HCT116 (cell line): ENCODE data around the gene GPC5. TPM values are rescaled to one million over a fixed set of nuclear protein-coding genes. Genes with fewer than 3 reads are reported as not detected.

ENCODE experiments used
- ATAC-seq: fragments of 200-7000 bp; cut with Tn5 transposase; 2 replicates; pipeline ENCODE4 v1.9.1; 2020; ENCODE audit warnings: mild to moderate bottlenecking, moderate library complexity
- BruUV-seq: library from RNA; stranded (reverse); fragments of 400-500 nt; replicated peaks from 2 replicates; lab custom pipeline; 2021; lab: Mats Ljungman, UMichigan
- CTCF ChIA-PET: fragments of 300-600 bp; sonication (Branson Sonifier 250); formaldehyde crosslinking; loops from one replicate; lab custom pipeline; 2021; ENCODE audit warnings: antibody characterized with exemption; lab: Charles Lee
- POLR2A ChIA-PET: fragments of 300-600, 350-600 bp; sonication (Branson Sonifier 250); formaldehyde crosslinking; loops from one replicate; lab custom pipeline; 2021; ENCODE audit warnings: antibody characterized with exemption; lab: Charles Lee
- RAD21 ChIA-PET, 2 experiments: fragments of 300-600 bp; sonication (Branson Sonifier 250); formaldehyde crosslinking; loops; one replicate each; lab custom pipeline; 2023; ENCODE audit warnings: low total read pairs in 2 of 2; ENCODE audit not compliant: uncharacterized antibody in 2 of 2, unreplicated experiment in 2 of 2, low non-redundant PET in 1 of 2; lab: Charles Lee
- DNase-seq: peaks from one replicate; pipeline ENCODE4 v3.0.0-alpha.2; 2010; ENCODE audit warnings: low read depth, low spot score
- H2AFZ ChIP-seq: fragments of 200-600 bp; shearing (Covaris generic), sonication (generic); 2 replicates; pipeline ENCODE4 v1.6.1; 2017; ENCODE audit warnings: low read depth, mixed run types, mixed read lengths, antibody characterized with exemption, low read length; ENCODE audit not compliant: poor library complexity, severe bottlenecking
- H3K27ac ChIP-seq: 2 replicates; pipeline ENCODE4 v1.5.1; 2012; ENCODE audit warnings: low read depth, low read length
- H3K27me3 ChIP-seq: fragments of 200-600 bp; sonication (generic); 2 replicates; pipeline ENCODE4 v1.6.1; 2016; ENCODE audit warnings: mixed run types, low read length, mixed read lengths; ENCODE audit not compliant: insufficient read depth
- H3K36me3 ChIP-seq, 2 experiments: fragments of 200-500 bp in 1 of 2; fragments of 200-600 bp in 1 of 2; sonication (Bioruptor generic) in 1 of 2; sonication (generic) in 1 of 2; 2 replicates each; pipeline versions ENCODE4 v1.5.1 to v1.6.1; 2014 to 2016; ENCODE audit warnings: low read length in 2 of 2, inconsistent platforms in 1 of 2, mixed read lengths in 1 of 2, mixed run types in 1 of 2; ENCODE audit not compliant: insufficient read depth in 2 of 2, control insufficient read depth in 1 of 2
- H3K4me1 ChIP-seq, 2 experiments: fragments of 200-600 bp in 1 of 2; sonication (generic) in 1 of 2; 2 replicates each; pipeline versions ENCODE4 v1.5.1 to v1.6.1; 2012 to 2017; ENCODE audit warnings: low read length in 2 of 2, inconsistent platforms in 1 of 2, mild to moderate bottlenecking in 1 of 2, mixed read lengths in 1 of 2, mixed run types in 1 of 2, moderate library complexity in 1 of 2; ENCODE audit not compliant: insufficient read depth in 2 of 2, control insufficient read depth in 1 of 2
- H3K4me2 ChIP-seq: fragments of 200-600 bp; sonication (generic); 2 replicates; pipeline ENCODE4 v1.6.1; 2017; ENCODE audit warnings: mixed run types, low read length, mixed read lengths
- H3K4me3 ChIP-seq, 2 experiments: fragments of 200-600 bp in 1 of 2; sonication (generic) in 1 of 2; replicated peaks in 1 of 2; 2 replicates each; pipeline ENCODE4 v1.5.1; 2011 to 2016; ENCODE audit warnings: low read length in 2 of 2, control low read depth in 1 of 2, low read depth in 1 of 2, mild to moderate bottlenecking in 1 of 2, mixed read lengths in 1 of 2, mixed run types in 1 of 2
- H3K79me2 ChIP-seq: fragments of 200-600 bp; sonication (generic); 2 replicates; pipeline ENCODE4 v1.6.1; 2017; ENCODE audit warnings: mild to moderate bottlenecking, mixed run types, low read length, moderate library complexity, mixed read lengths; ENCODE audit not compliant: insufficient read depth
- H3K9ac ChIP-seq: fragments of 200-600 bp; sonication (generic); 2 replicates; pipeline ENCODE4 v1.6.1; 2016; ENCODE audit warnings: low read length, mixed read lengths
- H3K9me2 ChIP-seq: fragments of 200-600 bp; sonication (generic), shearing (Covaris generic); 2 replicates; pipeline ENCODE4 v1.6.1; 2017; ENCODE audit warnings: mixed run types, mild to moderate bottlenecking, moderate library complexity; ENCODE audit not compliant: insufficient read depth
- H3K9me3 ChIP-seq, 2 experiments: fragments of 200-500 bp in 1 of 2; fragments of 200-600 bp in 1 of 2; sonication (Bioruptor generic) in 1 of 2; sonication (generic) in 1 of 2; 2 replicates each; pipeline ENCODE4 v1.6.1; 2014 to 2017; ENCODE audit warnings: low read length in 2 of 2, mixed read lengths in 2 of 2, inconsistent platforms in 1 of 2, low read depth in 1 of 2, mild to moderate bottlenecking in 1 of 2, mixed run types in 1 of 2, moderate library complexity in 1 of 2; ENCODE audit not compliant: control insufficient read depth in 1 of 2, insufficient read depth in 1 of 2
- H4K20me1 ChIP-seq: fragments of 200-600 bp; sonication (generic), shearing (Covaris generic); 2 replicates; pipeline ENCODE4 v1.6.1; 2017; ENCODE audit warnings: mixed run types, mild to moderate bottlenecking, moderate library complexity; ENCODE audit not compliant: insufficient read depth
- ATF3 ChIP-seq: IDR thresholded peaks from 2 replicates; pipeline ENCODE4 v1.6.1; 2012
- CTCF ChIP-seq, 3 experiments: fragments of 200-600 bp in 1 of 3; sonication (generic) in 1 of 3; IDR thresholded peaks in 2 of 3; conservative IDR thresholded peaks in 1 of 3; 2 replicates each; pipeline ENCODE4 v1.5.1; 2012 to 2017; ENCODE audit warnings: low read depth in 2 of 3, low read length in 2 of 3, antibody characterized with exemption in 1 of 3, borderline replicate concordance in 1 of 3, control low read depth in 1 of 3, mild to moderate bottlenecking in 1 of 3, mixed read lengths in 1 of 3, mixed run types in 1 of 3, moderate library complexity in 1 of 3; ENCODE audit not compliant: insufficient read depth in 1 of 3
- ELF1 ChIP-seq: IDR thresholded peaks from 2 replicates; pipeline ENCODE4 v1.6.1; 2012; ENCODE audit warnings: low read depth, borderline replicate concordance
- EZH2 ChIP-seq: fragments of 200-600 bp; sonication (generic); IDR thresholded peaks from 2 replicates; pipeline ENCODE4 v1.6.1; 2017; ENCODE audit warnings: antibody characterized with exemption, mixed run types
- EZH2phosphoT487 ChIP-seq: fragments of 200-600 bp; IDR thresholded peaks from 2 replicates; pipeline ENCODE4 v1.6.1; 2018; ENCODE audit warnings: antibody characterized with exemption, borderline replicate concordance
- FOSL1 ChIP-seq: IDR thresholded peaks from 2 replicates; pipeline ENCODE4 v1.6.1; 2012; ENCODE audit warnings: low read depth
- JUND ChIP-seq: IDR thresholded peaks from 2 replicates; pipeline ENCODE4 v1.6.1; 2012
- POLR2A ChIP-seq: IDR thresholded peaks from 2 replicates; pipeline ENCODE4 v1.7.0; 2011; ENCODE audit warnings: borderline replicate concordance; ENCODE audit not compliant: insufficient read depth, insufficient read length; ENCODE audit errors: extremely low read depth
- POLR2AphosphoS5 ChIP-seq: IDR thresholded peaks from 2 replicates; pipeline ENCODE4 v1.6.1; 2011; ENCODE audit warnings: mild to moderate bottlenecking, low read depth, low read length, moderate library complexity
- SP1 ChIP-seq: IDR thresholded peaks from 2 replicates; pipeline ENCODE4 v1.6.1; 2012; ENCODE audit warnings: low read depth
- SRF ChIP-seq: IDR thresholded peaks from 2 replicates; pipeline ENCODE4 v1.6.1; 2012; ENCODE audit warnings: low read depth
- TCF7L2 ChIP-seq: IDR thresholded peaks from 2 replicates; pipeline ENCODE4 v1.7.0; 2011; ENCODE audit warnings: borderline replicate concordance, inconsistent platforms; ENCODE audit not compliant: insufficient read depth, insufficient read length; ENCODE audit errors: extremely low read depth
- ZFX ChIP-seq: fragments of 450-650 bp; IDR thresholded peaks from 2 replicates; pipeline ENCODE4 v1.6.1; 2017
- ZNF274 ChIP-seq: fragments of 200-500 bp; sonication (Bioruptor generic); IDR thresholded peaks from 2 replicates; pipeline ENCODE4 v1.6.1; 2014; ENCODE audit warnings: mild to moderate bottlenecking, low read depth, low read length, inconsistent platforms
- intact Hi-C: fragments of 100-400 bp; cut with micrococcal nuclease; formaldehyde crosslinking; loops from 2 replicates; pipeline ENCODE4 v1.10.0; 2022
- total RNA-seq: library from RNA; stranded (reverse); gene quantifications from one replicate; pipeline ENCODE4 v1.2.1, GENCODE V29; 2021; ENCODE audit not compliant: unreplicated experiment

GPC5 gene
- total RNA-seq, 1 experiment from 2014 or later: not detected

GRCh38 chr13:91356919-91357612 lies 41.4 kb upstream of the GPC5 start (continued):
- TF ChIP-seq SRF (no peak), POLR2AphosphoS5 (no peak), JUND (no peak), ELF1 (no peak), EZH2 (no peak), ATF3 (no peak), POLR2A (no peak), EZH2phosphoT487 (no peak), ZNF274 (no peak), SP1 (no peak), FOSL1 (no peak), TCF7L2 (no peak)

- BruUV-seq: no TSS peak
- no peak for DNase-seq
- POLR2A ChIA-PET: no interaction called here
- RAD21 ChIA-PET: no interaction called here
- Histone ChIP-seq H3K4me1 (no peaks in the 10 kb centered on the region), H3K79me2 (peaks cover 6% of the 10 kb centered on the region; the same call in 1 of the 2 replicates), H3K9ac (no peak overlapping the region), H3K4me2 (no peak overlapping the region), H3K36me3 (peaks cover 23 to 25% of the 10 kb centered on the region in 2 experiments), H3K27ac (no peak overlapping the region), H3K9me3 (no peaks in the 10 kb centered on the region), H3K4me3 (no peak overlapping the region), H3K9me2 (no peaks in the 10 kb centered on the region), H2AFZ (no peak overlapping the region), H4K20me1 (peaks cover 26% of the 10 kb centered on the region; the same call in 1 of the 2 replicates), H3K27me3 (no peaks in the 10 kb centered on the region)
- TF ChIP-seq CTCF (IDR thresholded peaks at IDR 0.05 in 2 of 3, conservative IDR thresholded peaks at IDR 0.05 in 1 of 3; ENCODE audit: borderline replicate concordance in 1 of 3, insufficient read depth in 1 of 3, low read depth in 2 of 3, low read length in 2 of 3): no peak
- no peak for TF ChIP-seq EZH2phosphoT487
- TF ChIP-seq ZFX: no peak
- TF ChIP-seq POLR2AphosphoS5: peak; percentile 26; the same call in 1 of the 2 replicates
- ATAC-seq: no peak
- intact Hi-C loops: no loop called here
- CTCF ChIA-PET: no interaction called here
Observed at GRCh38 chr13:91357613-91358386, 40.6 kb upstream of the GPC5 start.
